Astrocyte of the cerebellum (primary cell): Measurements from ENCODE around the gene GAL3ST3.

ENCODE experiments used
- DNase-seq: peaks from one replicate; pipeline ENCODE4 v3.0.0-alpha.2; 2011; ENCODE audit warnings: low read depth
- H3K4me3 ChIP-seq: 2 replicates; pipeline ENCODE4 v1.5.1; 2011; ENCODE audit warnings: mild to moderate bottlenecking, low read depth, low read length, moderate library complexity
- in situ Hi-C: cut with HindIII; loops from 2 replicates; pipeline ENCODE4 v1.10.0; 2017; ENCODE audit warnings: low sequenced_read_pairs
- TF ChIP-seq, protein P1 (sequence below): IDR thresholded peaks from 2 replicates; pipeline ENCODE4 v1.5.1; 2012; ENCODE audit warnings: low read length, low read depth, moderate library complexity, mild to moderate bottlenecking; ENCODE audit errors: missing control alignments

GAL3ST3 gene

GRCh38 chr11:66004186-66004585, 44.8 kb downstream of the GAL3ST3 start:
- in situ Hi-C loops: no loop called here

GRCh38 chr11:66003291-66003690, 45.7 kb downstream of the GAL3ST3 start:
- TF ChIP-seq, protein P1, sequence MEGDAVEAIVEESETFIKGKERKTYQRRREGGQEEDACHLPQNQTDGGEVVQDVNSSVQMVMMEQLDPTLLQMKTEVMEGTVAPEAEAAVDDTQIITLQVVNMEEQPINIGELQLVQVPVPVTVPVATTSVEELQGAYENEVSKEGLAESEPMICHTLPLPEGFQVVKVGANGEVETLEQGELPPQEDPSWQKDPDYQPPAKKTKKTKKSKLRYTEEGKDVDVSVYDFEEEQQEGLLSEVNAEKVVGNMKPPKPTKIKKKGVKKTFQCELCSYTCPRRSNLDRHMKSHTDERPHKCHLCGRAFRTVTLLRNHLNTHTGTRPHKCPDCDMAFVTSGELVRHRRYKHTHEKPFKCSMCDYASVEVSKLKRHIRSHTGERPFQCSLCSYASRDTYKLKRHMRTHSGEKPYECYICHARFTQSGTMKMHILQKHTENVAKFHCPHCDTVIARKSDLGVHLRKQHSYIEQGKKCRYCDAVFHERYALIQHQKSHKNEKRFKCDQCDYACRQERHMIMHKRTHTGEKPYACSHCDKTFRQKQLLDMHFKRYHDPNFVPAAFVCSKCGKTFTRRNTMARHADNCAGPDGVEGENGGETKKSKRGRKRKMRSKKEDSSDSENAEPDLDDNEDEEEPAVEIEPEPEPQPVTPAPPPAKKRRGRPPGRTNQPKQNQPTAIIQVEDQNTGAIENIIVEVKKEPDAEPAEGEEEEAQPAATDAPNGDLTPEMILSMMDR: no peak
- no peak for DNase-seq
- in situ Hi-C loops: no loop called here
- H3K4me3 ChIP-seq: peak overlapping the region; percentile 73

More at GRCh38 chr11:66004186-66004585, 44.8 kb downstream of the GAL3ST3 start:
- DNase-seq: no peak
- TF ChIP-seq, protein P1: no peak
- H3K4me3 ChIP-seq: no peak overlapping the region

DNA sequence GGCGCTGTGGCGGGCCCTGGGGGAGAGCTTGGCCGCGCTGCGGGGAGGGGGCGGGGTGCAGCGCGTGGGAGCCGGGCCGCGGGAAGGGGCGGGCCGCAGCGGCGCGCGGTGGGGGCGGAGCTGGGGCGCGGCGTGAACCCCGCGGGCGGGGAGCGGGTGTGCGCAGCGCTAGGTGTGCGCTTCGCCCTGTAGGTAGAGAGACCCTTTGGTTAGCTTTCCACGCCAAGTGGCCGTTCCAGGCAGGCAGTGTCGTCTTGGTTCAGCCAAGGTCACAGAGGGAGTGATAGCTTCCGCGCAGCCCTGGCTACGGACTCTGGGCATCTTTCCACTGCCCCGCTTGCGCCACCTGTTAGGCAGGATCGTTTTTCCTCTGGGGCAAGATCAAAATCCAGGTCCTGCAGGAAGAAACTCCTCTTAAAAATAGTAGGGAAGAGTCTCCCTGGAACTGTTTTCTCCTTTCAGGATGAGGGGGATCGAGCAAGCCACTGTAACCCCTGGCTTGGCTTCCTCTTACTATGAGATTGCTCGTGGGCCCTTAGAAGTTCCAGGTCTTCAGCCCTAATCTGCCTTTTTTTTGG, 46.2 kb downstream of the GAL3ST3 start:
- TF ChIP-seq, protein P1: peak; percentile 39
- H3K4me3 ChIP-seq: peak overlapping the region; percentile 73
- in situ Hi-C loops: no loop called here
- peak; percentile 16 for DNase-seq

- H3K4me3 ChIP-seq: peak within 1 kb of the TSS; percentile 73
- in situ Hi-C loops: no loop called here
- TF ChIP-seq, protein P1: no peak
- peak; percentile 96 for DNase-seq
These were observed 46.9 kb downstream of the GAL3ST3 start, which contains the start of the genes BANF1 and EIF1AD for GRCh38 chr11:66001942-66002647. BANF1 (plus strand) TSS chr11:66002503; CDS start chr11:66003251, 748 bp downstream. EIF1AD (minus strand) TSS chr11:66002157; CDS start chr11:66000389, 1,768 bp downstream.

DNA sequence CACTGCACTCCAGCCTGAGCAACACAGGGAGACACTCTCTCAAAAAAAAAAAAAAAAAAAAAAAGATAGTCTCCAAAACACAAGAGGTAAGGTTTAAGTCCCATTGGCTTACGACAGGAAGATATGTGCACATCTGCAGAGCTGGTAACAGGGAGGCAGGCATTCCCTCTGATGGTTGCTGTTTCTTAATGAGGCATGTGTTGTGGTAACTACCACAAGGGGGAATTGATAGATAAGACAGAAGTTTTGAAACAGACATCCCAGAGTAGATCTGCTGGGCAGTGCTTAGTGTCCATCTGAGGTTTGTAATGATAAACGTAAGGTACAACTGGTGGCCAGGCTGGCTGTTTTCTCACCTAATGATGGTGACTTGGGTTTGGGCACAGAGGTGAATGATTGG, 51.7 kb downstream of the GAL3ST3 start:
- DNase-seq: no peak
- TF ChIP-seq, protein P1: no peak
- H3K4me3 ChIP-seq: no peak overlapping the region
- in situ Hi-C loops: no loop called here

DNA sequence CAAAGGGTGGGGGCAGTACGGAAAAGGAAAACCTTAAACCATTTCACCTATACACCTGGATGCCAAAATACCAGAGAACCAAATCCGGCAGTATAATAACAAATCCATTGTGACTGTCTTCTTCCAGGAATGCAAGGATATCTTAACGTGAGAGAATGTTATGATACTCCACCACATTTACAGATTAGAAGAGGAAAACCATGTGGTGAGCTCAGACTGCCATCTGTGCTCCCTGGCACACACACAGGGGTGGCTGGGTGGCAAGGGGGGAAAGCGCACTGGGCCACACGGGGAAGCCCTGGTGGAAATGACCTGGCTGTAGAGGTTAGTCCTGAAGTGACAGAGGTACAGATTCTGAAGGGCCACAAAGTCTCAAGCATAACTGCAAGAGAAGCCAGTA, 56.9 kb downstream of the GAL3ST3 start:
- TF ChIP-seq, protein P1: no peak
- in situ Hi-C loops: no loop called here
- no peak for DNase-seq
- no peak overlapping the region for H3K4me3 ChIP-seq
